HAP-1 (cell line): ENCODE data around the gene GATAD2A.
"Not testable (repeated sequence)": the region's sequence is repeated elsewhere in the genome, so short reads cannot be mapped to it uniquely, and the experiment has no call there.

Experiments
- DNase-seq, 2 experiments: peaks; one replicate each; pipeline ENCODE4 v3.0.0-alpha.2; 2016 to 2020; ENCODE audit warnings: low spot score in 2 of 2
- H3K27me3 ChIP-seq: fragments of 250-450 bp; sonication (Bioruptor Pico); 2 replicates; pipeline ENCODE4 v1.5.1; 2020; ENCODE audit warnings: low read depth, mild to moderate bottlenecking, moderate library complexity
- H3K36me3 ChIP-seq: fragments of 250-450 bp; sonication (Bioruptor Pico); replicated peaks from 2 replicates; pipeline ENCODE4 v1.5.1; 2020; ENCODE audit warnings: mild to moderate bottlenecking
- H3K4me1 ChIP-seq: fragments of 250-450 bp; sonication (Bioruptor Pico); 2 replicates; pipeline ENCODE4 v1.5.1; 2020; ENCODE audit warnings: mild to moderate bottlenecking
- H3K4me3 ChIP-seq: fragments of 250-450 bp; sonication (Bioruptor Pico); 2 replicates; pipeline ENCODE4 v1.5.1; 2020; ENCODE audit warnings: mild to moderate bottlenecking, moderate library complexity
- H3K9me3 ChIP-seq: fragments of 250-450 bp; sonication (Bioruptor Pico); 2 replicates; pipeline ENCODE4 v1.5.1; 2020; ENCODE audit warnings: mild to moderate bottlenecking, moderate library complexity
- in situ Hi-C: fragments of 300-500 bp; cut with MboI; formaldehyde crosslinking; loops from 3 replicates; pipeline ENCODE4 v1.14.3; 2020; ENCODE audit warnings: low sequenced_read_pairs, inconsistent platforms, mixed read lengths

The GATAD2A gene

DNA sequence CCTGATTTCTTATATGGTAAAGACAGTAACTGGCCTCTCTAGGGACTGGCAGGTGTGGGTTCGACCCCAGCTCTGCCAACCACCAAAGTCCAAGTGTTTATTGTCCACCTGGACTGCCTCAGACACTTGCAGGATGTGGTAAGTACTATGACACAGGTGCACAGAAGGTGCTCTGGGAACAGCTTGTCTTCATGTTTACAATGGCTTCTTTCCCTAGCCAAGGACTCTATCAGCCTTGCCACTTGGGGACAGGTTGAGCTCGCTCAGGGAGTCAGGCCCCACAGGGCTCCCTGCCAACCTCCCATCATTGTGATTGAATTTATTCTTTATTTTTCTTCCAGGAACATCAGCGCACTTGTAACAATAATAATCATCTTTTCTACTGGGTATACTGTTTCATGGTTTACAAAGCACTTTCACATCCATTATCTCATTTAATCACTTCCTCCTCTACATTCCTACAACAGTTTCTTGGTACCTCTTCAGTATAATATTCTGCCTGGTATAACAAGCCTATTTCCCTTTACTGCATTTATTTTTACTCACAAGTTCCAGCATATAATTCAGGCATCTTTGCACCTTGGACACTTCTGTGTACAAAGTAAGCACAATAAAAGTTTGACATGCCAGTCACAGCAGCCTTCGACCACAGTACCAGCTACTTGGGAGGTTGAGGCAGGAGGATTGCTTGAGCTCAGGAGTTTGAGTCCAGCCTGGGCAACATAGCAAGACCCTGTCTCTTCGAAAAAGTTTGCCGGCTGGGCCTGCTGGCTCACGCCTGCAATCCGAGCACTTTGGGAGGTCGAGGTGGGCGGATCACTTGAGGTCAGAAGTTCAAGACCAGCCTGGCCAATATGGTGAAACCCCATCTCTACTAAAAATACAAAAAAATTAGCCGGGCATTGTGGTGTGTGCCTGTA is 24.2 kb upstream of the GATAD2A start:
- H3K36me3 ChIP-seq: no peaks in the 10 kb centered on the region
- in situ Hi-C loops: no loop called here
- DNase-seq: no peak
- peaks cover 7% of the 10 kb centered on the region; the same call in 1 of the 2 replicates for H3K9me3 ChIP-seq
- no peaks in the 10 kb centered on the region for H3K27me3 ChIP-seq
- no peak overlapping the region for H3K4me3 ChIP-seq
- H3K4me1 ChIP-seq: peaks cover 6% of the 10 kb centered on the region

GRCh38 chr19:19382118-19382517 is 23.4 kb upstream of the GATAD2A start:
- H3K27me3 ChIP-seq: no peaks in the 10 kb centered on the region
- H3K36me3 ChIP-seq: no peaks in the 10 kb centered on the region
- peaks cover 7% of the 10 kb centered on the region; the same call in 1 of the 2 replicates for H3K9me3 ChIP-seq
- peaks cover 9% of the 10 kb centered on the region for H3K4me1 ChIP-seq
- DNase-seq: no peak
- H3K4me3 ChIP-seq: no peak overlapping the region
- in situ Hi-C loops: no loop called here

DNA sequence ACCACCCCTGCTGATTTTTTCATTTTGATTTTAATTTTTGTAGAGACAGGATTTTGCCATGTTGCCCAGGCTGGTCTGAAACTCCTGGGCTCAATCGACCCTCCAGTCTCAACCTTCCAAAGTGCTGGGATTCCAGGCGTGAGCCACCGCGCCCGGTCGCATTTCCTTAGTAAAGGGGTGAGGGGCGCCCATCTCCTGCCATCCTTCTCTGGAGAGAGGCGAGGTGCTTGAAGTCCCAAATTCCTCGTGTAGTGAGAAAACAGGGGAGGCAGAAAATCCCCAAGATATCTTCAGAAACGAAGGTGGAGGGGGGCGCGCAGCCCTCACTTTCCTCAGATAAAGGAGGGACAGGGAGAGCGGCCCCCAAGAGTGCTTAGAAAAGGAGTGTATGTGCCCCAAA is 21.0 kb upstream of the GATAD2A start:
- in situ Hi-C loops: no loop called here
- Histone ChIP-seq H3K36me3 (no peaks in the 10 kb centered on the region), H3K4me1 (peaks cover 12% of the 10 kb centered on the region), H3K9me3 (peaks cover 7% of the 10 kb centered on the region; the same call in 1 of the 2 replicates), H3K4me3 (no peak overlapping the region), H3K27me3 (no peaks in the 10 kb centered on the region)
- no peak for DNase-seq

- DNase-seq: peak; percentile 98 to 100
- H3K27me3 ChIP-seq: no peaks in the 10 kb centered on the region
- peak overlapping the region; percentile 73 for H3K4me3 ChIP-seq
- H3K4me1 ChIP-seq: peaks cover 12% of the 10 kb centered on the region
- H3K36me3 ChIP-seq: no peaks in the 10 kb centered on the region
- in situ Hi-C loops: no loop called here
- H3K9me3 ChIP-seq: peaks cover 7% of the 10 kb centered on the region; the same call in 1 of the 2 replicates
Observed at GRCh38 chr19:19385131-19385895, 20.2 kb upstream of the GATAD2A start.

DNA sequence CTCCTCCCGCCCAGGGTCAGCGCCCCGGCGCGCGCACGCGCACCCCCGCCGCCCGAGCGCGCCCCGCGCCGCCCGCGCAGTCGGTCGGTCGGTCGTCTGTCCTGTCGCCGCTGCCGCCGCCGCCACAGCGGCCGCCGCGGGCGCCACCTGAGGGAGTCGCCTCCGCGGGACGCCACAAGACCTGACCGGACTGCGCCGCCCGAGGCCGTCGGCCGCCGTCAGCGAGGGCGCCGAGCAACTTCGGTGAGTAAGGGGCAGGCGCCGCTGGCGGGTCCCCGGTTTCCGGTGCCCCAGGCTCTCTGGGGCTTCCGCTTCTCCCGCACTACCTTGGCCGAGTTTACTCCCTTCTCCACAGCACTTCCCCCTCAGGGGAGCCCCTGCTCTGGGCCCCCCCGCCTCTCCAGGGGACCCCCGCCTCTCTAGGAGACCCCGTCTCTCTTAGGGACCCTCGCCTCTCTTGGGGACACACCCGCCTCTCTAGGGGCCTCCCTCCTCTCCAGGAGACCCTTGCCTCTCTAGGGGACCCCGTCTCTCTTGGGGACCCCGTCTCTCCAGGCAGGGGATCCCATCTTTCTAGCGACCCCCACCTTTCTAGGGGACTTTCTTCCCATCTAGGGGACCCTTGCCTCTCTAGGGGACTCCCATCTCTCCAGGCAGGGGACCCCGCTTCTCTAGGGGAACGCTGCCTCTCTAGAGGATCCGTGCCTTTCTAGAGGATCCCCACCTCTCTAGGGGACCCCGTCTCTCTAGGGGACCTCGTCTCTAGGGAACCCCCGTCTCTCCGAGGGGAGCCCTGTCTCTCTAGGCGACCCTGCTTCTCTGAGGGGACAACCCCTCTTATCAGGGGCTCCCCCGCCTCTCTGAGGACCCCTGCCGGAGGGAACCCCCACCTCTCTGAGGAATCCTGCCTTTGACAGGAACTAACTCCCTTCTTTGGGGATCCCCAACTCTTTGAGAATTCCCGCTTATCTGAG is 19.3 kb upstream of the GATAD2A start:
- Histone ChIP-seq H3K9me3 (peaks cover 7% of the 10 kb centered on the region; the same call in 1 of the 2 replicates), H3K36me3 (no peaks in the 10 kb centered on the region), H3K4me1 (peaks cover 14% of the 10 kb centered on the region), H3K4me3 (peak overlapping the region; percentile 73), H3K27me3 (no peaks in the 10 kb centered on the region)
- in situ Hi-C loops: no loop called here
- DNase-seq: peak in 1 of 2 experiments; percentile 70

DNA sequence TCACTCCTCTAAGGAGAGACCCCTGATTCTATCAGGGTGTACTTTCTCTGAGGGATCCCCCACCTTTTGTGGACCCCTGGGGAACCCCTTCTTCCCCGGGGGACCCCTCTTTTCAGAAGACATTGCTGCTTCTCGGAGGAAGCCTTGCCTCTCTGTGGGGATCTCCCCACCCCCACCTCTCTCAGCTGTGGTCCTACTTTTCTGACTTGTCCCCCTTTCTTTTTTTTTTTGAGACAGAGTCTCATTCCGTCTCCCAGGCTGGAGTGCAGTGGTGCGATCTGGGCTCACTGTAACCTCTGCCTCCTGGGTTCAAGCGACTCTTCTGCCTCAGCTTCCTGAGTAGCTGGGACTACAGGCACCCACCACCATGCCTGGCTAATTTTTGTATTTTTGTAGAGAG is 18.4 kb upstream of the GATAD2A start:
- Histone ChIP-seq H3K9me3 (peaks cover 7% of the 10 kb centered on the region; the same call in 1 of the 2 replicates), H3K4me1 (peaks cover 14% of the 10 kb centered on the region), H3K36me3 (no peaks in the 10 kb centered on the region), H3K4me3 (peak overlapping the region; percentile 73), H3K27me3 (no peaks in the 10 kb centered on the region)
- DNase-seq: no peak
- in situ Hi-C loops: no loop called here

DNA sequence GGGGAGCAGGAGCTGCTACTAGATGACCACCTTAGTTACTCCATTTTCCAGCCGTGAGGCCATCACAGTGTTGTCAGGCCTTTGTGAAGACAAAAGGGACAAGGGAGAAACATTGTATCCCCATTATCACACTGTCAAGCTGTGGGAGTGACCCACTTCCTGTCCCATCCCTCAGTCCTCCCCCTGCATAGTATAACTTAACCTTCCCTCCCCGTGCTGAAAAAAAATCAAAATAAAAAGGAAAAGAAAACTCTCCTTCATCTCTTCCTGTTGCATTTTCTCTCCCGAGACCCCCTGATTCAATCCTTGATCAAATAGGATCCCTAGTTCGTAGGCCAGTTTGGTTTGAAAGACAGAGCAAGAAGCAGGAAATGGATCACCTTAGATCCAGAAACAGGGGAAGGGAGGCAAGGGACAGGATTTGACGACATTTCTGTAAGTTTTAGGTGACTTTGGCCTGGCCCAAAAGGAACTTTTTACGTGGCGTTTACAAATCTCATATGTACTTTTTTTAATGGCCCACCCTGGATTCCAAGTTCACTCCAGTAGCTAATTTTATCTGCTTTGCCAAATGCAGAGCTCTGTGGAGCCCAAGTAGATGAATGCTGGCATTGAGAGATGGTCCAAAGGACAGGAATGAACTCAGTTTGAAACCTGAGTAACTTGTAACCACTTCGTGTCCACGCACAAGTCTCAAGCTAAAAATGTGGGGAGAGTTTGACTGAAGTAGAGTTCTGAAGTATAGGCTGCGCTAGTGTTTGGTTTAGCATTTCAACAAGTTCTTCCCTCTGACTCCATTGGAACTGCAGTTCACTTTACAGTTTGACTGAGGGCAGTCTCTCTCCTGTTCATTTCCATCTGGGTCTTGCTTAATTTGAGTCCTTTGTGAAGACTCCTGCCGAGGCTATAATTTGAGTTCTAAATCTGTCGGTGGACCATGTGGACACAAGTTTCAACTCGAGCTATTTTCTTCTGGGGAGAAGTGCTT is 16.6 kb upstream of the GATAD2A start:
- Histone ChIP-seq H3K4me3 (no peak overlapping the region), H3K27me3 (no peaks in the 10 kb centered on the region), H3K36me3 (no peaks in the 10 kb centered on the region), H3K9me3 (peaks cover 5% of the 10 kb centered on the region; the same call in 1 of the 2 replicates), H3K4me1 (peaks cover 14% of the 10 kb centered on the region)
- DNase-seq: no peak
- in situ Hi-C loops: no loop called here

DNA sequence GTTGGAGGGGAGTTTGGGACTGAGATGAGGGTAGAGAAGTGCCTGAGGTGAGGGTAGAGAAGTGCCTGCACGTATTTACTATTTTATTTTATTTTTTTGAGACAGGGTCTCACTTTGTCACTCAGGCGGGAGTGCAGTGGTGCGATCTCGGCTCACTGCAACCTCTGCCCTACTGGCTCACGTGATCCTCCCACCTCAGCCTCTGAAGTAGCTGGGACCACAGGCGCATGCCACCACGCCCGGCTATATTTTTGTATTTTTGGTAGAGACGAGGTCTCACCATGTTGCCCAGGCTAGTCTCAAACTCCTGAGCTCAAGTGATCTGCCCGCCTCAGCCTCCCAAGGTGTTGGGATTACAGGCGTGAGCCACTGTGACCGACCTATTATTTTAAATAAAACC is 15.8 kb upstream of the GATAD2A start:
- H3K9me3 ChIP-seq, H3K27me3 ChIP-seq, H3K4me3 ChIP-seq, in situ Hi-C loops, DNase-seq, H3K36me3 ChIP-seq: not testable (repeated sequence)
- H3K4me1 ChIP-seq: peaks cover 14% of the 10 kb centered on the region

DNA sequence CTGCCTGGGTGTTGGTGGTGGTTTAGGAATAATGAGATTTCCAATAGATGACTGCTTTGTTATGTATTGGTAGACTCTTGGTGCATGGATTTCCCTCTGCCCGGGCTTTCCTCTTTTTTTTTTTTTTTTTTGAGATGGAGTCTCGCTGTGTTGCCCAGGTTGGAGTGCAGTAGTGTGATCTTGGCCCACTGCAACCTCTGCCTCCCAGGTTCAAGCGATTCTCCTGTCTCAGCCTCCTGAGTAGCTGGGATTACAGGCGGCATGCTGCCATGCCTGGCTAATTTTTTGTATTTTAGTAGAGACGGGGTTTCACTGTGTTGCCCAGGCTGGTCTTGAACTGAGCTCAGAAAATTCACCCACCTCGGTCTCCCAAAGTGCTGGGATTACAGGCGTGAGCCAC is 11.1 kb upstream of the GATAD2A start:
- in situ Hi-C loops, H3K27me3 ChIP-seq, H3K4me3 ChIP-seq, H3K9me3 ChIP-seq, DNase-seq, H3K36me3 ChIP-seq, H3K4me1 ChIP-seq: not testable (repeated sequence)

- Histone ChIP-seq H3K27me3 (no peaks in the 10 kb centered on the region), H3K36me3 (no peaks in the 10 kb centered on the region), H3K4me1 (peaks cover 3% of the 10 kb centered on the region), H3K4me3 (no peak overlapping the region), H3K9me3 (no peaks in the 10 kb centered on the region)
- no peak for DNase-seq
- in situ Hi-C loops: no loop called here
Observed at GRCh38 chr19:19399733-19400433, 5.6 kb upstream of the GATAD2A start.

- Histone ChIP-seq H3K4me3 (no peak overlapping the region), H3K27me3 (no peaks in the 10 kb centered on the region), H3K36me3 (0 out of 2 replicates have a peak, but pooled peaks cover 2% of the 10 kb centered on the region), H3K9me3 (no peaks in the 10 kb centered on the region), H3K4me1 (peaks cover 15% of the 10 kb centered on the region)
- in situ Hi-C loops: no loop called here
- no peak for DNase-seq
Observed at GRCh38 chr19:19402656-19403372, 2.7 kb upstream of the GATAD2A start.
